ENCODE results near the gene GINS2.

Gene GINS2

GRCh38 chr16:85655216-85656129, 33.3 kb downstream of the GINS2 start:
- H3K27me3 ChIP-seq (ENCODE audit: control insufficient read depth, insufficient read depth, low read length), result no peaks in the 10 kb centered on the region

DNA sequence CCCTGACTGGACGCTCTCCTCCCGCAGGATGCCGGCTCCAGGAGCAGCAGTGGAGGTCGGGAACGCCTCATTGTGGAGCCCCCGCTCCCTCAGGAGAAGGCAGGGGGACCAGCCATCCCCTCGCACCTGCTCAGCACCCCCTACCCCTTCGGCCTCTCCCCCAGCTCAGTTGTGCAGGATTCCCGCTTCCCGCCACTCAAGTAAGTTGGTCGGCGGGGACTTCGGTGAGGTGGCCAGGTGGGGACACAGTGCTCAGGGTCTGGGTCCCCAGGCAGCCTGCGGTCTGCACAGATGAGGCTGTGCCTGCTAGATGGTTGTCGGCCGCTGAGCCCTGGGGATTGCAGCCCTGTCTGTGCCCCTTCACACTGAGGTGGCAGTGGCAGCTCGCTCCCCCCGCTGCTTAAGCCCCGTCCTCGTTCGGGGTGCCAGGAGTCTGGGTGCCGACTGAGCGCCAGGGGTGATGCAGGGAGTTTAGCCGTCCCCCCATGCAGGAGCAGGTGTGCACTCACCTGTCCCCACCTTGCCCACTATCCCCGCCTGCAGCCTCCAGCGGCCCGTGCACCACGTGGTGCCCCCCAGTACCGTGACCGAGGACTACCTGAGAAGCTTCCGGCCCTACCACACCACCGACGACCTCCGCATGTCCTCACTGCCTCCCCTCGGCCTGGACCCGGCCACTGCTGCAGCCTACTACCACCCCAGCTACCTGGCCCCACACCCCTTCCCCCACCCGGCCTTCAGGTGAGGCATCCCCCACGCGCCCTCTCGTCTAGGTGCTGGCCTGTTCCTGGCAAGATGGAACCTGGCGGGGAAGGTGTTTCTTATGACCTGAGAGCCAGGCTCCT, 34.3 kb downstream of the GINS2 start:
- H3K79me2 ChIP-seq, result no peaks in the 10 kb centered on the region
- no peak overlapping the region for H3K27ac ChIP-seq
- no peaks in the 10 kb centered on the region for H3K27me3 ChIP-seq (ENCODE audit: control insufficient read depth, insufficient read depth, low read length)
- H3K4me2 ChIP-seq (ENCODE audit: low read length), result no peak overlapping the region
- peaks cover 15% of the 10 kb centered on the region for H3K4me1 ChIP-seq
- H3K4me3 ChIP-seq (ENCODE audit: low read depth, low read length), result no peak overlapping the region
- no peak overlapping the region for H3K9ac ChIP-seq
- H2AFZ ChIP-seq, result no peak overlapping the region
- H3K9me3 ChIP-seq (ENCODE audit: control insufficient read depth, low read length), result no peaks in the 10 kb centered on the region
- H3K36me3 ChIP-seq (ENCODE audit: control insufficient read depth, insufficient read depth, low read length), result no peaks in the 10 kb centered on the region
- TF ChIP-seq, protein P1, sequence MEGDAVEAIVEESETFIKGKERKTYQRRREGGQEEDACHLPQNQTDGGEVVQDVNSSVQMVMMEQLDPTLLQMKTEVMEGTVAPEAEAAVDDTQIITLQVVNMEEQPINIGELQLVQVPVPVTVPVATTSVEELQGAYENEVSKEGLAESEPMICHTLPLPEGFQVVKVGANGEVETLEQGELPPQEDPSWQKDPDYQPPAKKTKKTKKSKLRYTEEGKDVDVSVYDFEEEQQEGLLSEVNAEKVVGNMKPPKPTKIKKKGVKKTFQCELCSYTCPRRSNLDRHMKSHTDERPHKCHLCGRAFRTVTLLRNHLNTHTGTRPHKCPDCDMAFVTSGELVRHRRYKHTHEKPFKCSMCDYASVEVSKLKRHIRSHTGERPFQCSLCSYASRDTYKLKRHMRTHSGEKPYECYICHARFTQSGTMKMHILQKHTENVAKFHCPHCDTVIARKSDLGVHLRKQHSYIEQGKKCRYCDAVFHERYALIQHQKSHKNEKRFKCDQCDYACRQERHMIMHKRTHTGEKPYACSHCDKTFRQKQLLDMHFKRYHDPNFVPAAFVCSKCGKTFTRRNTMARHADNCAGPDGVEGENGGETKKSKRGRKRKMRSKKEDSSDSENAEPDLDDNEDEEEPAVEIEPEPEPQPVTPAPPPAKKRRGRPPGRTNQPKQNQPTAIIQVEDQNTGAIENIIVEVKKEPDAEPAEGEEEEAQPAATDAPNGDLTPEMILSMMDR (IDR thresholded peaks at IDR 0.05), result no peak

More at GRCh38 chr16:85655216-85656129, 33.3 kb downstream of the GINS2 start:
- no peak overlapping the region for H3K27ac ChIP-seq
- no peaks in the 10 kb centered on the region for H3K36me3 ChIP-seq (ENCODE audit: control insufficient read depth, insufficient read depth, low read length)
- H3K79me2 ChIP-seq, result no peaks in the 10 kb centered on the region
- no peaks in the 10 kb centered on the region for H3K9me3 ChIP-seq (ENCODE audit: control insufficient read depth, low read length)
- no peak overlapping the region for H3K9ac ChIP-seq
- no peak overlapping the region for H3K4me3 ChIP-seq (ENCODE audit: low read depth, low read length)
- TF ChIP-seq, protein P1 (IDR thresholded peaks at IDR 0.05), result no peak
- H3K4me2 ChIP-seq (ENCODE audit: low read length), result no peak overlapping the region
- H2AFZ ChIP-seq, result no peak overlapping the region
- H3K4me1 ChIP-seq, result peaks cover 20% of the 10 kb centered on the region

- Histone ChIP-seq H2AFZ (no peak overlapping the region), H3K27ac (no peak overlapping the region), H3K36me3 (ENCODE audit: control insufficient read depth, insufficient read depth, low read length) (no peaks in the 10 kb centered on the region), H3K27me3 (ENCODE audit: control insufficient read depth, insufficient read depth, low read length) (no peaks in the 10 kb centered on the region), H3K4me3 (ENCODE audit: low read depth, low read length) (no peak overlapping the region), H3K4me2 (ENCODE audit: low read length) (no peak overlapping the region), H3K9me3 (ENCODE audit: control insufficient read depth, low read length) (no peaks in the 10 kb centered on the region), H3K4me1 (peaks cover 6% of the 10 kb centered on the region), H3K79me2 (peaks cover 2% of the 10 kb centered on the region), H3K9ac (no peak overlapping the region)
- TF ChIP-seq, protein P1 (IDR thresholded peaks at IDR 0.05), result no peak
Observed at GRCh38 chr16:85653290-85653891, 35.4 kb downstream of the GINS2 start.

- no peaks in the 10 kb centered on the region for H3K9me3 ChIP-seq (ENCODE audit: control insufficient read depth, low read length)
- TF ChIP-seq, protein P1 (IDR thresholded peaks at IDR 0.05), result no peak
- no peak overlapping the region for H3K4me2 ChIP-seq (ENCODE audit: low read length)
- peaks cover 2% of the 10 kb centered on the region for H3K79me2 ChIP-seq
- H3K36me3 ChIP-seq (ENCODE audit: control insufficient read depth, insufficient read depth, low read length), result no peaks in the 10 kb centered on the region
- H3K9ac ChIP-seq, result no peak overlapping the region
- no peak overlapping the region for H3K27ac ChIP-seq
- H3K27me3 ChIP-seq (ENCODE audit: control insufficient read depth, insufficient read depth, low read length), result no peaks in the 10 kb centered on the region
- peaks cover 3% of the 10 kb centered on the region for H3K4me1 ChIP-seq
- no peak overlapping the region for H3K4me3 ChIP-seq (ENCODE audit: low read depth, low read length)
- H2AFZ ChIP-seq, result no peak overlapping the region
Observed at GRCh38 chr16:85652431-85653221, 36.1 kb downstream of the GINS2 start.
